Activated CD4-positive, CD25-positive, alpha-beta regulatory T cell treated with anti-CD3 and anti-CD28 coated beads, Interleukin-2, amount 50 U/mL, for 72 hours (primary cell): ENCODE measurements around the gene PML.

Experiments used
- DNase-seq: peaks from one replicate; pipeline ENCODE4 v3.0.0; 2021

PML gene

DNA sequence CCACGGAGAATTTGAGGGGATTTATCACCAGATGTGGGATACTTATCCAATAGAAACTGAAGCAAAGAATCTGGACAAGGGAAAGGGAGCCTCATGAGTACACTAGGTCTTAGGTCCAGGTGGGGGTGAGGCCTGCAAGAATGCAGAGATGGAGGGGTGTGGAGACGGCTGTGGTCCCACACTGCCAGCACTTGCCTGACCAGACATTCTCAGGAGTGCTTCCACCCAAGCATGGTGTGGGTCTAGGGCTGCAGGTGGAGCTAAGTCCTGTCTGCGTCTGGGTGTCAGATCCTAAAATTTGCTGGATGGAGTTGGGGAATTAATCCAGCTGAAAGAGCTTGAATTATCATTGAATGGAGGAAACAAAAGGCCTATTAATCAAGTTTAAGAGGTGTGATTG, 14.4 kb downstream of the PML start:
- DNase-seq: no peak

GRCh38 chr15:74010929-74011540, 16.5 kb downstream of the PML start:
- no peak for DNase-seq

DNA sequence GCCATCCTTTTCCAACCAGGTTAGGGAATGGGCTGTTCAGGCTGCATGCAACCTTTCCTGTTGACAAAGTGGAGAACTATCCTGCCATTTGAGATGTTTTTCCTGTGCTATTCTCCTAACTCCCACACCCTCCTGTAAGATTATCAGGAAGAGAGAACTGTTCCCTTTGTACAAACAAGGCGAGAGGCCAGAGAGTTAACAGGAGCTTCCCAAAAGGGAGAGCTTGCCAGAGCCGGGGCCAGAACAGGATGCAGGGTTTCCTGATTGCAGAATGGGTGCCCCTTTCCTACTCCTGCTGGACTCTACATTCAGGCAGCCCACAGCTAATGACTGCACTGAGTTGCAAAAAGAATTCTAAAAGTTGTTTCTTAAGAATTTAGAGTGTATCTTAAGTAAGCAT, 17.1 kb downstream of the PML start:
- DNase-seq: no peak

DNA sequence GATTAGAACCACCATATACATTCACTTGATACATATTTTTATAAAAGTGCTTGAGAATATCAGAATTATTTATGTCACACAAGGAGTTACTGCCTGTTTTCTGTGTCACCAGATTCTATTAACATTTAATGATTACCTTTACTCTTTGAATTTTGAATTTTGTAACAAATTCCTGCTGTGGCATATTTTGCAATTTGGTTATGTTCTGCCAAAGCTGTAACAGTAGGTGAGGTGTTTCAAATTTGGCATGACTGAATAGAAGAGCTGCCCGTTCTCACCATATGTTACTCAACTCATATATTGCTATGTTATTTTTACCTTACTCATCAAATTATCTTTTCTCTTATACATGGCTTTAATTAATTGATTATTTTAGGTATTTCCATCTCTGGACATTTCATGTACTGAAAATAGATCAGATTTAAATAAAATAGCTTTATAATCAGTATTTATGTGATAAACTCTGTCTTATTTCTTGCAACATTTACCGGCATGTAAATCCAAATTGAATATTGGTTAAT, 18.9 kb downstream of the PML start:
- no peak for DNase-seq

GRCh38 chr15:74019734-74020133, 25.2 kb downstream of the PML start:
- DNase-seq: no peak

DNA sequence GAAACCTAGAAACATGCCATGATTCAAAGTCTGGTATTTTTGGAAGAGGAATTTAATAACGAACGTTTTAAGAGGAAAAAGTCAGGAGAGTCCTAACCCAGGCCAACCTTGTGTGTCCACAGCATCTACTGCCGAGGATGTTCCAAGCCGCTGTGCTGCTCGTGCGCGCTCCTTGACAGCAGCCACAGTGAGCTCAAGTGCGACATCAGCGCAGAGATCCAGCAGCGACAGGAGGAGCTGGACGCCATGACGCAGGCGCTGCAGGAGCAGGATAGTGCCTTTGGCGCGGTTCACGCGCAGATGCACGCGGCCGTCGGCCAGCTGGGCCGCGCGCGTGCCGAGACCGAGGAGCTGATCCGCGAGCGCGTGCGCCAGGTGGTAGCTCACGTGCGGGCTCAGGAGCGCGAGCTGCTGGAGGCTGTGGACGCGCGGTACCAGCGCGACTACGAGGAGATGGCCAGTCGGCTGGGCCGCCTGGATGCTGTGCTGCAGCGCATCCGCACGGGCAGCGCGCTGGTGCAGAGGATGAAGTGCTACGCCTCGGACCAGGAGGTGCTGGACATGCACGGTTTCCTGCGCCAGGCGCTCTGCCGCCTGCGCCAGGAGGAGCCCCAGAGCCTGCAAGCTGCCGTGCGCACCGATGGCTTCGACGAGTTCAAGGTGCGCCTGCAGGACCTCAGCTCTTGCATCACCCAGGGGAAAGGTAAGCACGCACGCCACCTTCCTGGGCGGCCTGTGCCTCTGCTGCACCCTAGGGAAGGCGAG, 28.4 kb downstream of the PML start:
- no peak for DNase-seq

DNA sequence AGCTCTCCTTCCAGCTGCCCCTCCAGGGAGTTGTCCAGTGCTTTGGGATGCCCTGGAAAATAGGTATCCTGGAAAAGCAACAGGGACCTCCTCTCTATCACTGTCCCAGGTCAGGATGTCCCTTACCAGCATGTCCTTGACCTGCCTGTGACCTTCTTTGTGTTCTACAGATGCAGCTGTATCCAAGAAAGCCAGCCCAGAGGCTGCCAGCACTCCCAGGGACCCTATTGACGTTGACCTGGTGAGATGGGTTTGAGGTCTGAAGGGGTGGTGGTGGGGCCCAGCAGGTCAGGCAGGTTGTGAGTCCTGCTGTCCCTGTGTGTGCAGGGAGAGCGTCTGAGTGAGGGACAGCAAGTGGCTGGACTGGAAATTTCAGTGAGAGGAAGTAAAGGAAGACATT, 30.2 kb downstream of the PML start:
- DNase-seq: no peak

DNA sequence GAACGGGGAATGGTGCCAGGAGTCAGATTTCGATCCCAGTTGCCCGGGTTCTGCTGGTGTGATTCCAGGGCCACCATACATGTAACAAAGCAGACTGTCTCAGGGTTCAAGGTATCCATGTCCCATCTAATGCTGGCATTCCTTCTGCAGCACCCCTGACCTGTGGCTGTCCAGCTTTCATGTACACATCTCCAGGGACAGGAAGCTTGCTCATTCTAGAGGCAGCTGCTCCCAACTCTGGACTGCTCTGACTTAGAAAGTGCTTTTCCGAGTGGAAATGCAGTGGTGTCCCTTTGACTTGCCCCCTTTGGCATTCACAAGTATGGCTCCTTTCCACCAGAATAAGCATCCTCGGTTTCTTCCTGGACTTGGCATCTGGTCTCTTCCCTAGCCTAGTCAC, 30.9 kb downstream of the PML start:
- DNase-seq: no peak

GRCh38 chr15:74027688-74028087, 33.2 kb downstream of the PML start:
- no peak for DNase-seq

- DNase-seq: no peak
Measured at GRCh38 chr15:74028646-74029045, 34.1 kb downstream of the PML start.

GRCh38 chr15:74032046-74032445, 37.5 kb downstream of the PML start:
- DNase-seq: no peak

GRCh38 chr15:74032606-74033561, 38.4 kb downstream of the PML start:
- DNase-seq: no peak

GRCh38 chr15:74034206-74034755, 39.8 kb downstream of the PML start:
- DNase-seq: no peak

DNA sequence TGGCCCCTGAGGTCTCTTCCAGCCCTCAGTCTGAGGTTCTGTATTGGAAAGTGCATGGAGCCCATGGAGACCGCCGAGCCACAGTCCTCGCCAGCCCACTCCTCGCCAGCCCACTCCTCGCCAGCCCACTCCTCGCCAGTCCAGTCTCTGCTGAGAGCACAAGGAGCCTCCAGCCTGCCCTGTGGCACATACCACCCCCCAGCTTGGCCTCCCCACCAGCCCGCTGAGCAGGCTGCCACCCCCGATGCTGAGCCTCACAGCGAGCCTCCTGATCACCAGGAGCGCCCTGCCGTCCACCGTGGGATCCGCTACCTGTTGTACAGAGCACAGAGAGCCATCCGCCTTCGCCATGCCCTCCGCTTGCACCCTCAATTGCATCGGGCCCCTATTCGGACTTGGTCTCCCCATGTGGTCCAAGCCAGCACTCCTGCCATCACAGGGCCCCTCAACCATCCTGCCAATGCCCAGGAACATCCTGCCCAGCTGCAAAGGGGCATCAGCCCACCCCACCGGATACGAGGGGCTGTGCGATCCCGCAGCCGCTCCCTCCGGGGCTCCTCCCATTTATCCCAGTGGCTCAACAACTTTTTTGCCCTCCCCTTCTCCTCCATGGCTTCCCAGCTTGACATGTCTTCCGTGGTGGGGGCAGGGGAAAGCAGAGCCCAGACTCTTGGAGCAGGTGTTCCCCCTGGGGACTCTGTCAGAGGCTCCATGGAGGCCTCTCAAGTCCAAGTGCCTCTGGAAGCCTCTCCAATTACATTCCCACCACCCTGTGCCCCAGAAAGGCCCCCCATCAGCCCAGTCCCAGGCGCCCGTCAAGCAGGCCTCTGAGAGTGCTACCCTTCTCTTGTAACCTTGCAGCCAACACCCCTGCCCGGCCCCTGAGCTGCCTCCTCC, 40.9 kb downstream of the PML start:
- no peak for DNase-seq

DNA sequence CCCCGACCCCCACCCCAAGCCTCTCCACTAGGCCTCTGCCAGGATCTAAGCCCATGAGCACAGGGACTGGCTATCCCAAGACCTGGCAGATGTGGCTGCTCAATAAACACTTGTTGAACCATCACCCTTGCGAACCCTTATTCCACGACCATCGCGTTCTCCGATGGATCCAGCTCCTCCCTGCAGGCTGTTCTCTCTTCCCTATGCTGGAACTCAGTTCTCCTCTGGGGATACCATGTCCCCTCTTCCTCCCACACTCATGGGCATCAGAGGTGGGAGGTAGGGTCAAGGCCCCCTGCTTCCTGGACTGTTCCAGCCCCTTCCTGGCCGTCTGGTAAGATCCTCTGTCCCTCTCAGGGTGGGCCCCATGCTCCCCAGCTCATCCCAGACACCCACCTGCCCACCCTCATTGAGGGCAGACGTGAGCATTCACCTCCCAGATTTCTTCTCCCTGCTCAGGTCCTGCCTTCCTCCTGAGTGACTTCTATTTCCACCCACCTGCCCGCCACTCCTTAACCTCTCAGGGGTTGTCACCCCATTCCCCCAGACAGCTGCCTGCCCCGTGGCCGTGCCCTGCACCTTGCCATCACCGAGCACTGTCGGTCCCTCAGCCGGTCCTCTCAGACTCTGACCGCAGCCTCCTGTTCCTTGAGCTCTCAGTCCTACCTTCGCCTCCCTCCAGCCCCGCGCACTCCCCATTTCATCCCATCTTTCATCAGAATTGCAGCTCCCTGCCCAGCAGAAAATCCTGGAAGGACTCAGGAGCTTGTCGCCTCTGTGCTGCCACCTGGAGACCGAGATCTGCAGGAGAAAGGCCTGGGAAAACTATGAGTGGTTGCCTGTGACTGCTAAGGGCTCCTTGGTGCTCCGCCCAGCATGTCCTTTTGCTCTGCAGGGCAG, 42.0 kb downstream of the PML start:
- no peak for DNase-seq

GRCh38 chr15:74037171-74038117, 42.9 kb downstream of the PML start:
- no peak for DNase-seq

GRCh38 chr15:74038707-74039655, 44.5 kb downstream of the PML start:
- DNase-seq: no peak

DNA sequence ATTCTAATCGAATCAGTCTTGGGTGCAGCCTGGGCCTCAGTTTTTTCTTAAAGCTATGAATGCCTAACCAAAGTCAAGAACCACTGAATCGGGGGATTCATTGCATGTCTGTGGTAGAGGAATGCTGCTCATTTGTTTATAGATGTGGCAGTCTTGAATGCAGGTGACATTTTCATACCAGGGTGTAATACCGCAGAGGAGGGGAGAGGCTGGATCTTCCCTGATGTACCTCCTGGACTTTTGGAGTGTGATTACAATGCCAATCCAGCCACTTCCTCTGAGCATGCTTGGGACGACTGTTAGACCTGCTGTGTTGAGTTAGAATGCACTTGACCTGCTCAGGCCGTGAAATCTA, 45.1 kb downstream of the PML start:
- DNase-seq: no peak
